ENCODE measurements around the gene EYA2. TPM values are rescaled to one million over a fixed set of nuclear protein-coding genes. Genes with fewer than 3 reads are reported as not detected.
A peak's percentile ranks its signal among the peaks of the same experiment; 100 is the strongest.

The EYA2 gene
- total and polyA plus RNA-seq, 4 donors, result 1.2 to 10.9 (median 6.7) TPM

GRCh38 chr20:47102629-47103028, 208.0 kb downstream of the EYA2 start:
- H3K9me3 ChIP-seq (ENCODE audit: control insufficient read depth, low read length), result peaks cover 2% of the 10 kb centered on the region
- WGBS, 2 donors, result 66 to 76% methylated on average over 2 of the region's 2 CpGs
- intact Hi-C loops (cut with DNase I), result no loop called here
- no peak for DNase-seq
- peaks cover 0 to 5% of the 10 kb centered on the region in 2 donors for H3K4me1 ChIP-seq (ENCODE audit: control insufficient read depth in 1 of 2, insufficient read depth in 2 of 2, low read length in 2 of 2)
- no peak overlapping the region for H3K27ac ChIP-seq (ENCODE audit: low read depth in 1 of 2, low read length in 2 of 2)
- H3K27me3 ChIP-seq (ENCODE audit: control insufficient read depth in 1 of 2, insufficient read depth in 2 of 2, low read length in 1 of 2), result no peaks in the 10 kb centered on the region
- no peak overlapping the region for H3K4me3 ChIP-seq (ENCODE audit: low read length in 2 of 2)
- no peaks in the 10 kb centered on the region for H3K36me3 ChIP-seq (ENCODE audit: control insufficient read depth in 1 of 2, insufficient read depth in 2 of 2, low read length in 1 of 2)
- ATAC-seq (ENCODE audit: low FRiP score), result no peak

DNA sequence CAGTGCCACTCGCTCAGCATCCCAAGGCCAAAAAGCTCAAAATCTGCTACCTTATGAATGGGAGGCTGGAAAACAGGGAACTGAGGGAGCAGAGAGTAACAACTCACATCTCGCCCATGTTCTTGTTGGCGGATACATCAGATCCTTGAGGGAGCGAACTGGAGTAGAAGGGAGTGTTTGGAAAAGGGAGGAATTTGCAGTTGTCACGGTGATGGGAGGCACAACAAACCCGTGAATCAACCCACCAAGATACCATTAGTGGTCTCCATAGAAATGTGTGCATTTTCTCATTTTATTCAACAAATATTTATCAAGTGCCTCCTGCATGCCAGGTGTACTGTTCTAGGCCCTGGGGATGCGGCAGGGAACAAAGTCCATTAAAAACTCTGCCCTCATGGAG, 212.1 kb downstream of the EYA2 start:
- WGBS, 2 donors, result 67 to 74% methylated on average over 7 of the region's 7 CpGs
- no peaks in the 10 kb centered on the region for H3K27me3 ChIP-seq (ENCODE audit: control insufficient read depth in 1 of 2, insufficient read depth in 2 of 2, low read length in 1 of 2)
- DNase-seq, result no peak
- no peaks in the 10 kb centered on the region for H3K36me3 ChIP-seq (ENCODE audit: control insufficient read depth in 1 of 2, insufficient read depth in 2 of 2, low read length in 1 of 2)
- ATAC-seq (ENCODE audit: low FRiP score), result no peak
- intact Hi-C loops (cut with DNase I), result no loop called here
- H3K4me1 ChIP-seq (ENCODE audit: control insufficient read depth in 1 of 2, insufficient read depth in 2 of 2, low read length in 2 of 2), result no peaks in the 10 kb centered on the region
- no peak overlapping the region for H3K27ac ChIP-seq (ENCODE audit: low read depth in 1 of 2, low read length in 2 of 2)
- no peak overlapping the region for H3K4me3 ChIP-seq (ENCODE audit: low read length in 2 of 2)
- H3K9me3 ChIP-seq (ENCODE audit: control insufficient read depth, low read length), result peaks cover 6% of the 10 kb centered on the region

DNA sequence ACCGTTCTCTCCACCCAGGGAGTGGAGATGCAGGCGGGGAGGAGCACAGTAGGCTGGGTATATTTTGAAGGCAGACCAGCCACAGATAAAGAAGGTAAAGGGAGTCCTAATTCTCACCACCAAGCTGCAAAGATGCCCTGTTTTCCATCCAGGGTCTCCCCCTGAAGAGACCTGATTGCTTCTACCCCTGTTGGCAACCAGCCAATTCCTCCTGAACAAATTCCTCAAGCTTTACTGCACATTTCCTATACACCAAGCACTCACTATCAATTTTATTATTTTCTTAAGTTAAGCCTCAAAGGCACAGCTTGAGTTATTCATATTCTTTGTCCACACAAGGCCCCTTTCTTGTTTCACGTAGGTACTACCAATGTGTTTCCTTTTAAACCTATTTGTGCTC, 214.4 kb downstream of the EYA2 start:
- Histone ChIP-seq H3K9me3 (ENCODE audit: control insufficient read depth, low read length) (peaks cover 4% of the 10 kb centered on the region), H3K4me1 (ENCODE audit: control insufficient read depth in 1 of 2, insufficient read depth in 2 of 2, low read length in 2 of 2) (no peaks in the 10 kb centered on the region), H3K4me3 (ENCODE audit: low read length in 2 of 2) (no peak overlapping the region), H3K27ac (ENCODE audit: low read depth in 1 of 2, low read length in 2 of 2) (no peak overlapping the region), H3K36me3 (ENCODE audit: control insufficient read depth in 1 of 2, insufficient read depth in 2 of 2, low read length in 1 of 2) (no peaks in the 10 kb centered on the region), H3K27me3 (ENCODE audit: control insufficient read depth in 1 of 2, insufficient read depth in 2 of 2, low read length in 1 of 2) (no peaks in the 10 kb centered on the region)
- WGBS, 2 donors, result 74 to 89% methylated on average over 3 of the region's 3 CpGs
- ATAC-seq (ENCODE audit: low FRiP score) (no peak), DNase-seq (no peak)
- intact Hi-C loops (cut with DNase I), result no loop called here

GRCh38 chr20:47110819-47111218, 216.2 kb downstream of the EYA2 start:
- no peak for ATAC-seq (ENCODE audit: low FRiP score)
- WGBS, 2 donors, result 55 to 60% methylated on average over 1 of the region's 1 CpG

DNA sequence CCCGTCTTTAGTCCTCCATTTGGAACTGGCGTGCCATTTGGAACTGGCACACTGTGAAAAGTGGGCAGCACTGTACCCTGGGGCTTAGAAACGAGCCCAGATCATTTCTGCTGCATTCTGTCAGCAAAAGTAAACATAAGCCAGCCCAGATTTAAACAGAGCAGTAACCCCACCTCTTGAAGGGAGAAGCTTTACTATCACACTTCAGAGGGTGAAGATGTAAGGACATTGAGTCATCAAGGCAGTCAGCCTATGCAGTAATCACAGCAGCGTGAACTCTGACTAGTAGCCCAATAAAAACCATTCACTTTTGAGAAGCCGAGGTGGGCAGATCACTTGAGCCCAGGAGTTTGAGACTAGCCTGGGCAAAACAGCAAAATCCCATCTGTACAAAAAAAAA, 216.9 kb downstream of the EYA2 start:
- no peaks in the 10 kb centered on the region for H3K4me1 ChIP-seq (ENCODE audit: control insufficient read depth in 1 of 2, insufficient read depth in 2 of 2, low read length in 2 of 2)
- H3K27me3 ChIP-seq (ENCODE audit: control insufficient read depth in 1 of 2, insufficient read depth in 2 of 2, low read length in 1 of 2), result no peaks in the 10 kb centered on the region
- H3K36me3 ChIP-seq (ENCODE audit: control insufficient read depth in 1 of 2, insufficient read depth in 2 of 2, low read length in 1 of 2), result no peaks in the 10 kb centered on the region
- no peak overlapping the region for H3K27ac ChIP-seq (ENCODE audit: low read depth in 1 of 2, low read length in 2 of 2)
- 82 to 89% methylated on average over 5 of the region's 5 CpGs for WGBS, 2 donors
- no peak for ATAC-seq (ENCODE audit: low FRiP score)
- no peak overlapping the region for H3K4me3 ChIP-seq (ENCODE audit: low read length in 2 of 2)
- H3K9me3 ChIP-seq (ENCODE audit: control insufficient read depth, low read length), result peaks cover 4% of the 10 kb centered on the region
- intact Hi-C loops (cut with DNase I), result no loop called here
- no peak for DNase-seq

More at GRCh38 chr20:47110819-47111218, 216.2 kb downstream of the EYA2 start:
- peaks cover 4% of the 10 kb centered on the region for H3K9me3 ChIP-seq (ENCODE audit: control insufficient read depth, low read length)
- H3K27me3 ChIP-seq (ENCODE audit: control insufficient read depth in 1 of 2, insufficient read depth in 2 of 2, low read length in 1 of 2), result no peaks in the 10 kb centered on the region
- H3K4me3 ChIP-seq (ENCODE audit: low read length in 2 of 2), result no peak overlapping the region
- H3K36me3 ChIP-seq (ENCODE audit: control insufficient read depth in 1 of 2, insufficient read depth in 2 of 2, low read length in 1 of 2), result no peaks in the 10 kb centered on the region
- H3K4me1 ChIP-seq (ENCODE audit: control insufficient read depth in 1 of 2, insufficient read depth in 2 of 2, low read length in 2 of 2), result no peaks in the 10 kb centered on the region
- H3K27ac ChIP-seq (ENCODE audit: low read depth in 1 of 2, low read length in 2 of 2), result no peak overlapping the region
- DNase-seq, result no peak
- intact Hi-C loops (cut with DNase I), result no loop called here

DNA sequence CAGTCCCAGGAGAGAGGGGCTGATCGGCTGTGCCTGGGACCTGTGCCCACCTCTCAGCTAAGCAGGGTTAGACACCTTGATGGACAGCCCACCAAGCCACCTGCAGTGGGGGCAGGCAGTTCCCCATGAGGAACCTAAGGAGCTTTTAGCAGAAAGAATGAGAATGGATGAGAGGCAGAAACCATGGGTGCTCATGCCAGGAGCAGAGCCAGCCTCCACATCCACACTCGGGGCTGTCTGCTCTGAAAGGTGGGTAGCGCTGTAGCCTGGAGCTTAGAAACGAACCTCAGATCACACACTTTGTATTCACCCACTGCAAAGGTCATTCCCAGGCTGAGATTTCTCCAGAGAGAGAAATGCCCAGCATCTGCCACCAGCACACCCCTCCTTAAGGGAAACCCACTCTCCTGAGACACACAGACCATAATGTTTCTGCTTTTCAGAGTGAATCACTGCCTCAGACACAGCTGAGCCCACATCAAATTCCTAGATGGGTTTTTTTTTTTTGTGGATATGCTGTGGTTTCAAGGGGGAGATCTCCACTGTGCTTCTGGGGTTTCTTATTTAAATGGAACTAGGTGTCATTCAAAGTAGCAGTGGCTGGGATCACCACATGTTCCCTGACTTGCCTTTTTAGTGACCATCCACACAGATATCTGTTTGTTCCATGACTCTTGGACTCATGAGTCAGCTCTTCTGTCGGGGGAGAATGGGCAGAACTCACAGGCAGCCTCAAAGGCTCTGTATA, 218.9 kb downstream of the EYA2 start:
- no peak overlapping the region for H3K4me3 ChIP-seq (ENCODE audit: low read length in 2 of 2)
- DNase-seq (no peak), ATAC-seq (ENCODE audit: low FRiP score) (no peak)
- H3K9me3 ChIP-seq (ENCODE audit: control insufficient read depth, low read length), result peaks cover 4% of the 10 kb centered on the region
- no peaks in the 10 kb centered on the region for H3K36me3 ChIP-seq (ENCODE audit: control insufficient read depth in 1 of 2, insufficient read depth in 2 of 2, low read length in 1 of 2)
- no peaks in the 10 kb centered on the region for H3K27me3 ChIP-seq (ENCODE audit: control insufficient read depth in 1 of 2, insufficient read depth in 2 of 2, low read length in 1 of 2)
- WGBS, 2 donors, result 64 to 67% methylated on average over 5 of the region's 5 CpGs
- H3K27ac ChIP-seq (ENCODE audit: low read depth in 1 of 2, low read length in 2 of 2), result no peak overlapping the region
- intact Hi-C loops (cut with DNase I), result no loop called here
- H3K4me1 ChIP-seq (ENCODE audit: control insufficient read depth in 1 of 2, insufficient read depth in 2 of 2, low read length in 2 of 2), result no peaks in the 10 kb centered on the region

GRCh38 chr20:47115694-47116093, 221.1 kb downstream of the EYA2 start:
- no peak for DNase-seq
- WGBS, 2 donors, result 92 to 93% methylated on average over 4 of the region's 4 CpGs
- Histone ChIP-seq H3K9me3 (ENCODE audit: control insufficient read depth, low read length) (peaks cover 3% of the 10 kb centered on the region), H3K27ac (ENCODE audit: low read depth in 1 of 2, low read length in 2 of 2) (no peak overlapping the region), H3K36me3 (ENCODE audit: control insufficient read depth in 1 of 2, insufficient read depth in 2 of 2, low read length in 1 of 2) (no peaks in the 10 kb centered on the region), H3K4me1 (ENCODE audit: control insufficient read depth in 1 of 2, insufficient read depth in 2 of 2, low read length in 2 of 2) (no peaks in the 10 kb centered on the region), H3K4me3 (ENCODE audit: low read length in 2 of 2) (no peak overlapping the region), H3K27me3 (ENCODE audit: control insufficient read depth in 1 of 2, insufficient read depth in 2 of 2, low read length in 1 of 2) (no peaks in the 10 kb centered on the region)
- no peak for ATAC-seq (ENCODE audit: low FRiP score)
- intact Hi-C loops (cut with DNase I), result no loop called here

GRCh38 chr20:47117371-47117770, 222.7 kb downstream of the EYA2 start:
- WGBS, 2 donors, result 30 to 46% methylated on average over 16 of the region's 16 CpGs
- Histone ChIP-seq H3K4me1 (ENCODE audit: control insufficient read depth in 1 of 2, insufficient read depth in 2 of 2, low read length in 2 of 2) (no peaks in the 10 kb centered on the region), H3K9me3 (ENCODE audit: control insufficient read depth, low read length) (no peaks in the 10 kb centered on the region), H3K4me3 (ENCODE audit: low read length in 2 of 2) (no peak overlapping the region), H3K36me3 (ENCODE audit: control insufficient read depth in 1 of 2, insufficient read depth in 2 of 2, low read length in 1 of 2) (no peaks in the 10 kb centered on the region), H3K27ac (ENCODE audit: low read depth in 1 of 2, low read length in 2 of 2) (peak overlapping the region; percentile 10 to 69), H3K27me3 (ENCODE audit: control insufficient read depth in 1 of 2, insufficient read depth in 2 of 2, low read length in 1 of 2) (no peaks in the 10 kb centered on the region)
- ATAC-seq (ENCODE audit: low FRiP score) (no peak), DNase-seq (no peak)
- intact Hi-C loops (cut with DNase I), result no loop called here

- no peak for ATAC-seq (ENCODE audit: low FRiP score)
- intact Hi-C loops (cut with DNase I), result no loop called here
Measured at GRCh38 chr20:47117773-47118172, 223.1 kb downstream of the EYA2 start.

More at GRCh38 chr20:47117773-47118172, 223.1 kb downstream of the EYA2 start:
- no peaks in the 10 kb centered on the region for H3K27me3 ChIP-seq (ENCODE audit: control insufficient read depth in 1 of 2, insufficient read depth in 2 of 2, low read length in 1 of 2)
- no peaks in the 10 kb centered on the region for H3K36me3 ChIP-seq (ENCODE audit: control insufficient read depth in 1 of 2, insufficient read depth in 2 of 2, low read length in 1 of 2)
- H3K27ac ChIP-seq (ENCODE audit: low read depth in 1 of 2, low read length in 2 of 2), result peak overlapping the region in 1 of 2 donors; percentile 69
- no peaks in the 10 kb centered on the region for H3K9me3 ChIP-seq (ENCODE audit: control insufficient read depth, low read length)
- DNase-seq, result no peak
- 7% methylated on average over 4 of the region's 4 CpGs for WGBS, 2 donors
- no peaks in the 10 kb centered on the region for H3K4me1 ChIP-seq (ENCODE audit: control insufficient read depth in 1 of 2, insufficient read depth in 2 of 2, low read length in 2 of 2)
- H3K4me3 ChIP-seq (ENCODE audit: low read length in 2 of 2), result no peak overlapping the region

Data from aorta (tissue), 5 donors.